ENCODE data around the gene ZSWIM1. TPM values are rescaled to one million over a fixed set of nuclear protein-coding genes. Genes with fewer than 3 reads are reported as not detected.

The ZSWIM1 gene
- total and polyA plus RNA-seq, 2 of the 13 experiments (the other 11 are each of a cell fraction or from before 2014, with no cell fraction given) = 9.5 to 11.7 TPM

GRCh38 chr20:45863543-45864470 is 17.2 kb upstream of the ZSWIM1 start (continued):
- TF ChIP-seq, protein P1, sequence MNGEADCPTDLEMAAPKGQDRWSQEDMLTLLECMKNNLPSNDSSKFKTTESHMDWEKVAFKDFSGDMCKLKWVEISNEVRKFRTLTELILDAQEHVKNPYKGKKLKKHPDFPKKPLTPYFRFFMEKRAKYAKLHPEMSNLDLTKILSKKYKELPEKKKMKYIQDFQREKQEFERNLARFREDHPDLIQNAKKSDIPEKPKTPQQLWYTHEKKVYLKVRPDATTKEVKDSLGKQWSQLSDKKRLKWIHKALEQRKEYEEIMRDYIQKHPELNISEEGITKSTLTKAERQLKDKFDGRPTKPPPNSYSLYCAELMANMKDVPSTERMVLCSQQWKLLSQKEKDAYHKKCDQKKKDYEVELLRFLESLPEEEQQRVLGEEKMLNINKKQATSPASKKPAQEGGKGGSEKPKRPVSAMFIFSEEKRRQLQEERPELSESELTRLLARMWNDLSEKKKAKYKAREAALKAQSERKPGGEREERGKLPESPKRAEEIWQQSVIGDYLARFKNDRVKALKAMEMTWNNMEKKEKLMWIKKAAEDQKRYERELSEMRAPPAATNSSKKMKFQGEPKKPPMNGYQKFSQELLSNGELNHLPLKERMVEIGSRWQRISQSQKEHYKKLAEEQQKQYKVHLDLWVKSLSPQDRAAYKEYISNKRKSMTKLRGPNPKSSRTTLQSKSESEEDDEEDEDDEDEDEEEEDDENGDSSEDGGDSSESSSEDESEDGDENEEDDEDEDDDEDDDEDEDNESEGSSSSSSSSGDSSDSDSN (CRISPR knock-in tag; IDR thresholded peaks at IDR 0.05) = peak; percentile 37; the same call in 1 of the 2 replicates
- TF ChIP-seq HMGXB3 (CRISPR knock-in tag; IDR thresholded peaks at IDR 0.05; ENCODE audit: borderline replicate concordance) (no peak), EZH2 (conservative IDR thresholded peaks at IDR 0.05; ENCODE audit: low read depth, low read length) (no peak), ZFX (CRISPR knock-in tag; IDR thresholded peaks at IDR 0.05; ENCODE audit: low read depth) (no peak), GATAD1 (CRISPR knock-in tag; IDR thresholded peaks at IDR 0.05) (peak; percentile 51; the same call in 1 of the 2 replicates), KAT8 (CRISPR knock-in tag; IDR thresholded peaks at IDR 0.05) (peak; percentile 83), KLF6 (CRISPR knock-in tag; IDR thresholded peaks at IDR 0.05) (0 out of 2 replicates have a peak, but pooled peaks have one; percentile 28), CEBPB (IDR thresholded peaks at IDR 0.05; ENCODE audit: borderline replicate concordance, low read depth, low read length) (peak; percentile 80), SOX13 (IDR thresholded peaks at IDR 0.05) (peak; percentile 93), SOX13 (CRISPR knock-in tag; conservative IDR thresholded peaks at IDR 0.05 in 1 of 2, IDR thresholded peaks at IDR 0.05 in 1 of 2) (peak in 1 of 2 experiments; percentile 98; a peak in 2 of 4 replicates), ZSCAN21 (CRISPR knock-in tag; IDR thresholded peaks at IDR 0.05; ENCODE audit: borderline replicate concordance) (peak; percentile 56; the same call in 1 of the 2 replicates), ZNF136 (CRISPR knock-in tag; IDR thresholded peaks at IDR 0.05; ENCODE audit: low read depth) (no peak), ZFP82 (CRISPR knock-in tag; IDR thresholded peaks at IDR 0.05; ENCODE audit: borderline replicate concordance) (0 out of 2 replicates have a peak, but pooled peaks have one; percentile 33), ZNF607 (CRISPR knock-in tag; IDR thresholded peaks at IDR 0.05; ENCODE audit: borderline replicate concordance) (no peak), JUND (CRISPR knock-in tag; IDR thresholded peaks at IDR 0.05) (no peak)
- TF ChIP-seq, protein P2, sequence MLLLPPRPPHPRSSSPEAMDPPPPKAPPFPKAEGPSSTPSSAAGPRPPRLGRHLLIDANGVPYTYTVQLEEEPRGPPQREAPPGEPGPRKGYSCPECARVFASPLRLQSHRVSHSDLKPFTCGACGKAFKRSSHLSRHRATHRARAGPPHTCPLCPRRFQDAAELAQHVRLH (CRISPR knock-in tag; IDR thresholded peaks at IDR 0.05; ENCODE audit: borderline replicate concordance, low read depth) = 0 out of 2 replicates have a peak, but pooled peaks have one; percentile 33
- TF ChIP-seq, protein P3, sequence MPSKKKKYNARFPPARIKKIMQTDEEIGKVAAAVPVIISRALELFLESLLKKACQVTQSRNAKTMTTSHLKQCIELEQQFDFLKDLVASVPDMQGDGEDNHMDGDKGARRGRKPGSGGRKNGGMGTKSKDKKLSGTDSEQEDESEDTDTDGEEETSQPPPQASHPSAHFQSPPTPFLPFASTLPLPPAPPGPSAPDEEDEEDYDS (CRISPR knock-in tag; IDR thresholded peaks at IDR 0.05) = peak; percentile 77
- TF ChIP-seq, protein P4, sequence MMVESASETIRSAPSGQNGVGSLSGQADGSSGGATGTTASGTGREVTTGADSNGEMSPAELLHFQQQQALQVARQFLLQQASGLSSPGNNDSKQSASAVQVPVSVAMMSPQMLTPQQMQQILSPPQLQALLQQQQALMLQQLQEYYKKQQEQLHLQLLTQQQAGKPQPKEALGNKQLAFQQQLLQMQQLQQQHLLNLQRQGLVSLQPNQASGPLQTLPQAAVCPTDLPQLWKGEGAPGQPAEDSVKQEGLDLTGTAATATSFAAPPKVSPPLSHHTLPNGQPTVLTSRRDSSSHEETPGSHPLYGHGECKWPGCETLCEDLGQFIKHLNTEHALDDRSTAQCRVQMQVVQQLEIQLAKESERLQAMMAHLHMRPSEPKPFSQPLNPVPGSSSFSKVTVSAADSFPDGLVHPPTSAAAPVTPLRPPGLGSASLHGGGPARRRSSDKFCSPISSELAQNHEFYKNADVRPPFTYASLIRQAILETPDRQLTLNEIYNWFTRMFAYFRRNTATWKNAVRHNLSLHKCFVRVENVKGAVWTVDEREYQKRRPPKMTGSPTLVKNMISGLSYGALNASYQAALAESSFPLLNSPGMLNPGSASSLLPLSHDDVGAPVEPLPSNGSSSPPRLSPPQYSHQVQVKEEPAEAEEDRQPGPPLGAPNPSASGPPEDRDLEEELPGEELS (CRISPR knock-in tag; IDR thresholded peaks at IDR 0.05) = peak; percentile 94
